Testis (tissue), 2 donors: ENCODE measurements around the gene TBCC.

ENCODE experiments used
- POLR2A ChIP-seq: fragments of 450-650 bp; IDR thresholded peaks from one replicate; pipeline ENCODE4 v1.6.1; 2017; ENCODE audit warnings: antibody characterized with exemption, mild to moderate bottlenecking, moderate library complexity
- TF ChIP-seq, protein P1 (sequence below), 3 experiments: fragments of 450-650 bp in 2 of 3; fragments of 200-600 bp in 1 of 3; sonication (generic) in 1 of 3; IDR thresholded peaks; one replicate each; pipeline ENCODE4 v1.5.1; 2016 to 2019; ENCODE audit warnings: antibody characterized with exemption in 3 of 3, mild to moderate bottlenecking in 2 of 3, moderate library complexity in 1 of 3

- TF ChIP-seq, protein P1, sequence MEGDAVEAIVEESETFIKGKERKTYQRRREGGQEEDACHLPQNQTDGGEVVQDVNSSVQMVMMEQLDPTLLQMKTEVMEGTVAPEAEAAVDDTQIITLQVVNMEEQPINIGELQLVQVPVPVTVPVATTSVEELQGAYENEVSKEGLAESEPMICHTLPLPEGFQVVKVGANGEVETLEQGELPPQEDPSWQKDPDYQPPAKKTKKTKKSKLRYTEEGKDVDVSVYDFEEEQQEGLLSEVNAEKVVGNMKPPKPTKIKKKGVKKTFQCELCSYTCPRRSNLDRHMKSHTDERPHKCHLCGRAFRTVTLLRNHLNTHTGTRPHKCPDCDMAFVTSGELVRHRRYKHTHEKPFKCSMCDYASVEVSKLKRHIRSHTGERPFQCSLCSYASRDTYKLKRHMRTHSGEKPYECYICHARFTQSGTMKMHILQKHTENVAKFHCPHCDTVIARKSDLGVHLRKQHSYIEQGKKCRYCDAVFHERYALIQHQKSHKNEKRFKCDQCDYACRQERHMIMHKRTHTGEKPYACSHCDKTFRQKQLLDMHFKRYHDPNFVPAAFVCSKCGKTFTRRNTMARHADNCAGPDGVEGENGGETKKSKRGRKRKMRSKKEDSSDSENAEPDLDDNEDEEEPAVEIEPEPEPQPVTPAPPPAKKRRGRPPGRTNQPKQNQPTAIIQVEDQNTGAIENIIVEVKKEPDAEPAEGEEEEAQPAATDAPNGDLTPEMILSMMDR (IDR thresholded peaks at IDR 0.05), result no peak
- no peak for TF ChIP-seq POLR2A
Measured at GRCh38 chr6:42766163-42766670, 20.3 kb upstream of the TBCC start.
